PC-3 (cell line): ENCODE results near the gene VSX1. TPM values are rescaled to one million over a fixed set of nuclear protein-coding genes. Genes with fewer than 3 reads are reported as not detected.

Source experiments
- ATAC-seq: fragments of 200-7000 bp; cut with Tn5 transposase; 2 replicates; pipeline ENCODE4 v1.9.1; 2020; ENCODE audit warnings: mild to moderate bottlenecking, moderate library complexity
- BruUV-seq: library from RNA; stranded (reverse); fragments of 400-500 nt; replicated peaks from 2 replicates; lab custom pipeline; 2021; lab: Mats Ljungman, UMichigan
- CTCF ChIA-PET: fragments of 300-600 bp; sonication (Branson Sonifier 250); formaldehyde crosslinking; loops from one replicate; lab custom pipeline; 2022; ENCODE audit warnings: antibody characterized with exemption; lab: Charles Lee
- POLR2A ChIA-PET: fragments of 300-600 bp; sonication (Branson Sonifier 250); formaldehyde crosslinking; loops from one replicate; lab custom pipeline; 2022; ENCODE audit warnings: antibody characterized with exemption; ENCODE audit not compliant: unreplicated experiment; lab: Charles Lee
- DNase-seq: peaks from one replicate; pipeline ENCODE4 v3.0.0-alpha.2; 2015
- H2AFZ ChIP-seq: fragments of 300-600 bp; sonication (generic); 2 replicates; pipeline ENCODE4 v1.6.0; 2016; ENCODE audit warnings: antibody characterized with exemption, low read length
- H3F3A ChIP-seq: fragments of 300-600 bp; sonication (generic); one replicate; pipeline ENCODE4 v1.6.0; 2017; ENCODE audit warnings: antibody characterized with exemption, low read length, control low read depth, mild to moderate bottlenecking; ENCODE audit not compliant: unreplicated experiment
- H3K27ac ChIP-seq: fragments of 300-600 bp; sonication (generic); 2 replicates; pipeline ENCODE4 v1.5.1; 2016; ENCODE audit warnings: mild to moderate bottlenecking, low read length
- H3K27me3 ChIP-seq: fragments of 300-600 bp; sonication (generic); 2 replicates; pipeline ENCODE4 v1.6.1; 2016; ENCODE audit warnings: low read length, mixed read lengths
- H3K36me3 ChIP-seq: fragments of 300-600 bp; sonication (generic); 2 replicates; pipeline ENCODE4 v1.6.1; 2016; ENCODE audit warnings: low read depth, mixed run types, low read length, mixed read lengths
- H3K4me1 ChIP-seq: fragments of 300-600 bp; sonication (generic); 2 replicates; pipeline ENCODE4 v1.5.1; 2016; ENCODE audit warnings: low read length; ENCODE audit not compliant: insufficient read depth
- H3K4me2 ChIP-seq: fragments of 300-600 bp; sonication (generic); 2 replicates; pipeline ENCODE4 v1.6.0; 2016; ENCODE audit warnings: low read length
- H3K4me3 ChIP-seq: fragments of 300-600 bp; sonication (generic); 2 replicates; pipeline ENCODE4 v1.5.1; 2016; ENCODE audit warnings: mild to moderate bottlenecking, low read length, mixed read lengths
- H3K79me2 ChIP-seq: fragments of 300-600 bp; sonication (generic); 2 replicates; pipeline ENCODE4 v1.6.1; 2017; ENCODE audit warnings: low read length, mixed read lengths
- H3K9ac ChIP-seq: fragments of 300-600 bp; sonication (generic); 2 replicates; pipeline ENCODE4 v1.6.0; 2016; ENCODE audit warnings: mild to moderate bottlenecking, low read length
- H3K9me2 ChIP-seq: fragments of 300-600 bp; sonication (generic); replicated peaks from 2 replicates; pipeline ENCODE4 v1.6.1; 2016; ENCODE audit warnings: mixed run types, low read length, mixed read lengths
- H3K9me3 ChIP-seq: fragments of 300-600 bp; sonication (generic); 2 replicates; pipeline ENCODE4 v1.6.1; 2016; ENCODE audit warnings: low read length, mixed read lengths
- H4K20me1 ChIP-seq: fragments of 300-600 bp; sonication (generic); 2 replicates; pipeline ENCODE4 v1.6.1; 2016; ENCODE audit warnings: low read length, mixed read lengths
- CTCF ChIP-seq: fragments of 300-600 bp; sonication (generic); conservative IDR thresholded peaks from 2 replicates; pipeline ENCODE4 v1.5.1; 2017; ENCODE audit warnings: antibody characterized with exemption, low read depth, mild to moderate bottlenecking, low read length
- EZH2 ChIP-seq: fragments of 300-600 bp; sonication (generic); IDR thresholded peaks from one replicate; pipeline ENCODE4 v1.6.1; 2017; ENCODE audit warnings: antibody characterized with exemption, mild to moderate bottlenecking, low read length; ENCODE audit not compliant: unreplicated experiment
- EZH2phosphoT487 ChIP-seq: fragments of 300-600 bp; sonication (generic); IDR thresholded peaks from 2 replicates; pipeline ENCODE4 v1.6.1; 2018; ENCODE audit warnings: mild to moderate bottlenecking, antibody characterized with exemption, low read length, borderline replicate concordance
- intact Hi-C: fragments of 100-400 bp; cut with micrococcal nuclease; formaldehyde crosslinking; loops from 2 replicates; pipeline ENCODE4 v1.9.0; 2023
- total RNA-seq: library from RNA; depleted of rRNA; stranded (reverse); fragments of >200 nt; gene quantifications from 2 replicates; pipeline ENCODE4 v1.2.3, GENCODE V29; 2014

The VSX1 gene
- total RNA-seq, 1 experiment from 2014 or later: not detected

- BruUV-seq: no TSS peak
- ChIA-PET CTCF (no interaction called here), POLR2A (no interaction called here)
These were observed 17.7 kb upstream of the VSX1 start for GRCh38 chr20:25099601-25100140.

GRCh38 chr20:25097498-25097897 lies 15.6 kb upstream of the VSX1 start:
- intact Hi-C loops: no loop called here
- no peak for DNase-seq
- Histone ChIP-seq H4K20me1 (no peaks in the 10 kb centered on the region), H3K4me3 (no peak overlapping the region), H3K9ac (no peak overlapping the region), H3K36me3 (no peaks in the 10 kb centered on the region), H3K27ac (no peak overlapping the region), H2AFZ (no peak overlapping the region), H3K4me2 (no peak overlapping the region), H3K27me3 (peaks cover 19% of the 10 kb centered on the region; the same call in 1 of the 2 replicates), H3F3A (no peaks in the 10 kb centered on the region), H3K4me1 (no peaks in the 10 kb centered on the region), H3K79me2 (no peaks in the 10 kb centered on the region), H3K9me2 (no peaks in the 10 kb centered on the region), H3K9me3 (no peaks in the 10 kb centered on the region)
- CTCF ChIA-PET: no interaction called here
- POLR2A ChIA-PET: no interaction called here
- TF ChIP-seq EZH2 (no peak), CTCF (no peak), EZH2phosphoT487 (no peak)
- no peak for ATAC-seq
- BruUV-seq: no TSS peak

More at GRCh38 chr20:25099601-25100140, 17.7 kb upstream of the VSX1 start:
- H3K27me3 ChIP-seq: peaks cover 23% of the 10 kb centered on the region; the same call in 1 of the 2 replicates
- no peak for DNase-seq
- no peaks in the 10 kb centered on the region for H3F3A ChIP-seq
- intact Hi-C loops: no loop called here
- no peak overlapping the region for H3K9ac ChIP-seq
- H3K4me3 ChIP-seq: no peak overlapping the region
- H3K9me3 ChIP-seq: no peaks in the 10 kb centered on the region
- peaks cover 5% of the 10 kb centered on the region; the same call in 1 of the 2 replicates for H3K4me1 ChIP-seq
- no peaks in the 10 kb centered on the region for H3K79me2 ChIP-seq
- H3K4me2 ChIP-seq: no peak overlapping the region
- no peaks in the 10 kb centered on the region for H3K9me2 ChIP-seq
- no peaks in the 10 kb centered on the region for H3K36me3 ChIP-seq
- H3K27ac ChIP-seq: no peak overlapping the region
- H2AFZ ChIP-seq: no peak overlapping the region
- ATAC-seq: no peak
- H4K20me1 ChIP-seq: no peaks in the 10 kb centered on the region
- TF ChIP-seq EZH2 (no peak), EZH2phosphoT487 (no peak), CTCF (no peak)
